ENCODE measurements around the gene CAPN12.

DNA sequence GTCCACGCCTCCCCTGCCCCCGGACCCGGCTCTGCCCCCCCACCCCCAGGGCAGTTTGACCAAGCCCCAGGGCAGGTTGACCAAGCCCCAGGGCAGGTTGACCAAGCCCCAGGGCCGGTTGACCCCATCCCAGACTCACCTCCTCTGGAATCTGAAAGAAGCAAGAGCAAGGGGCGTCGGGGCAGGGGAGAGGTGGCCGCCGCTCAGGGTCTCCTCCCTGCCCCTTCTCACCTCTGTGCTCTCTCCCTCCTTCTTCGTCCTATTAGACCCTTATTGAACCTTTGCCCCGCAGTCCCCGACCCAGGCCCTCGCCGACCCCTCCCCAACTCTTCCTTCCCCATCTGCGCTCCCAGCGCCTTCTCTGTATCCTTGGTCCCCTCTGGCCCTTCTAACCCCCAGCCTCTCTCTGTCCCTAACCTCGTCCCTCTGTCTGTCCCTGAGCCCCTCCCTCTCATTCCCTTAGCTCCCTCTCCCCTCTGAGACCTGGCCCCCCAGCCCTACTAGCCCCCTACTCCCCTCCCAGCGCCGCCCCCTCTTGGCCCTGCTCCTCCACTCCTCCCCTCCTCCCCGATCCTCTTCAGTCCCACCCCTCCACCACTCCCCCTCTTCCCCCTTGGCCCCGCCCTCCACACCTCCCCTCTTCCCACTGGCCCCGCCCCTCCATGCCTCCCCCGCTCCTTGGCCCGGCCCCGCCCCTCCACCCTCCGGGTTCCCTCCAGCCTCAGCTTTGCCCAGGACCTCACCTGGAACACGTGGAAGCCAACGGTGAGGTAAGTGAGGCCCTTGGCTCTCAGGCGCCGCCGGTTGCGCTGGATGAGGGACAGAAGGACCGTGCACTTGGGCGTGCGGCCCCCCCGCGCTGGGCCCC is 7.6 kb downstream of the CAPN12 start:
- TF ChIP-seq, protein P1, sequence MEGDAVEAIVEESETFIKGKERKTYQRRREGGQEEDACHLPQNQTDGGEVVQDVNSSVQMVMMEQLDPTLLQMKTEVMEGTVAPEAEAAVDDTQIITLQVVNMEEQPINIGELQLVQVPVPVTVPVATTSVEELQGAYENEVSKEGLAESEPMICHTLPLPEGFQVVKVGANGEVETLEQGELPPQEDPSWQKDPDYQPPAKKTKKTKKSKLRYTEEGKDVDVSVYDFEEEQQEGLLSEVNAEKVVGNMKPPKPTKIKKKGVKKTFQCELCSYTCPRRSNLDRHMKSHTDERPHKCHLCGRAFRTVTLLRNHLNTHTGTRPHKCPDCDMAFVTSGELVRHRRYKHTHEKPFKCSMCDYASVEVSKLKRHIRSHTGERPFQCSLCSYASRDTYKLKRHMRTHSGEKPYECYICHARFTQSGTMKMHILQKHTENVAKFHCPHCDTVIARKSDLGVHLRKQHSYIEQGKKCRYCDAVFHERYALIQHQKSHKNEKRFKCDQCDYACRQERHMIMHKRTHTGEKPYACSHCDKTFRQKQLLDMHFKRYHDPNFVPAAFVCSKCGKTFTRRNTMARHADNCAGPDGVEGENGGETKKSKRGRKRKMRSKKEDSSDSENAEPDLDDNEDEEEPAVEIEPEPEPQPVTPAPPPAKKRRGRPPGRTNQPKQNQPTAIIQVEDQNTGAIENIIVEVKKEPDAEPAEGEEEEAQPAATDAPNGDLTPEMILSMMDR (IDR thresholded peaks at IDR 0.05; ENCODE audit: insufficient read depth, low read length): no peak
- TF ChIP-seq, protein P2, sequence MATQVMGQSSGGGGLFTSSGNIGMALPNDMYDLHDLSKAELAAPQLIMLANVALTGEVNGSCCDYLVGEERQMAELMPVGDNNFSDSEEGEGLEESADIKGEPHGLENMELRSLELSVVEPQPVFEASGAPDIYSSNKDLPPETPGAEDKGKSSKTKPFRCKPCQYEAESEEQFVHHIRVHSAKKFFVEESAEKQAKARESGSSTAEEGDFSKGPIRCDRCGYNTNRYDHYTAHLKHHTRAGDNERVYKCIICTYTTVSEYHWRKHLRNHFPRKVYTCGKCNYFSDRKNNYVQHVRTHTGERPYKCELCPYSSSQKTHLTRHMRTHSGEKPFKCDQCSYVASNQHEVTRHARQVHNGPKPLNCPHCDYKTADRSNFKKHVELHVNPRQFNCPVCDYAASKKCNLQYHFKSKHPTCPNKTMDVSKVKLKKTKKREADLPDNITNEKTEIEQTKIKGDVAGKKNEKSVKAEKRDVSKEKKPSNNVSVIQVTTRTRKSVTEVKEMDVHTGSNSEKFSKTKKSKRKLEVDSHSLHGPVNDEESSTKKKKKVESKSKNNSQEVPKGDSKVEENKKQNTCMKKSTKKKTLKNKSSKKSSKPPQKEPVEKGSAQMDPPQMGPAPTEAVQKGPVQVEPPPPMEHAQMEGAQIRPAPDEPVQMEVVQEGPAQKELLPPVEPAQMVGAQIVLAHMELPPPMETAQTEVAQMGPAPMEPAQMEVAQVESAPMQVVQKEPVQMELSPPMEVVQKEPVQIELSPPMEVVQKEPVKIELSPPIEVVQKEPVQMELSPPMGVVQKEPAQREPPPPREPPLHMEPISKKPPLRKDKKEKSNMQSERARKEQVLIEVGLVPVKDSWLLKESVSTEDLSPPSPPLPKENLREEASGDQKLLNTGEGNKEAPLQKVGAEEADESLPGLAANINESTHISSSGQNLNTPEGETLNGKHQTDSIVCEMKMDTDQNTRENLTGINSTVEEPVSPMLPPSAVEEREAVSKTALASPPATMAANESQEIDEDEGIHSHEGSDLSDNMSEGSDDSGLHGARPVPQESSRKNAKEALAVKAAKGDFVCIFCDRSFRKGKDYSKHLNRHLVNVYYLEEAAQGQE (IDR thresholded peaks at IDR 0.05; ENCODE audit: insufficient replicate concordance, low read depth): no peak
- TF ChIP-seq GABPA (IDR thresholded peaks at IDR 0.05; ENCODE audit: low read depth) (no peak), POLR2AphosphoS5 (IDR thresholded peaks at IDR 0.05; ENCODE audit: low read depth) (no peak), SPI1 (IDR thresholded peaks at IDR 0.05; ENCODE audit: borderline replicate concordance, low read depth) (no peak)

All from HL-60 (cell line).